ENCODE results near the gene GRIK4. TPM values are rescaled to one million over a fixed set of nuclear protein-coding genes. Genes with fewer than 3 reads are reported as not detected.

Gene GRIK4
- total and polyA plus RNA-seq, 2 experiments from 2014 or later, result not detected

- in situ Hi-C loops (cut with MboI), result no loop called here
- no peak overlapping the region for H2AFZ ChIP-seq
- H3K27ac ChIP-seq, result no peak overlapping the region
- no peak overlapping the region for H3K4me3 ChIP-seq
- H3K9me3 ChIP-seq (ENCODE audit: low read depth), result no peaks in the 10 kb centered on the region
- H3K79me2 ChIP-seq (ENCODE audit: insufficient read depth), result no peaks in the 10 kb centered on the region
- H3K4me1 ChIP-seq (ENCODE audit: insufficient read depth), result peaks cover 4% of the 10 kb centered on the region; the same call in 1 of the 2 replicates
- no peak overlapping the region for H3K9ac ChIP-seq
- peaks cover 7% of the 10 kb centered on the region; the same call in 1 of the 2 replicates for H3K27me3 ChIP-seq (replicated peaks; ENCODE audit: insufficient read depth)
- 52% methylated on average over 9 of the region's 9 CpGs for WGBS, 2 experiments (ENCODE audit: low coverage in 1 of 2, low lambda C conversion rate in 2 of 2, missing lambda C conversion rate in 2 of 2)
- no peak for DNase-seq
- no peaks in the 10 kb centered on the region for H3K9me2 ChIP-seq (ENCODE audit: insufficient read depth)
- no peaks in the 10 kb centered on the region; the same call in 1 of the 2 replicates for H3F3A ChIP-seq (ENCODE audit: insufficient read depth)
- TF ChIP-seq EZH2 (IDR thresholded peaks at IDR 0.05; ENCODE audit: insufficient read depth, poor library complexity, severe bottlenecking) (no peak), EZH2phosphoT487 (IDR thresholded peaks at IDR 0.05; ENCODE audit: insufficient read depth, low read depth) (no peak)
- no peak overlapping the region for H3K4me2 ChIP-seq (ENCODE audit: unreplicated experiment)
- no peaks in the 10 kb centered on the region for H3K36me3 ChIP-seq (ENCODE audit: low read depth)
- H4K20me1 ChIP-seq (ENCODE audit: insufficient read depth), result no peaks in the 10 kb centered on the region
Measured at GRCh38 chr11:120805960-120806555, 294.5 kb downstream of the GRIK4 start.

GRCh38 chr11:120807414-120808150, 296.0 kb downstream of the GRIK4 start:
- H3K4me3 ChIP-seq, result no peak overlapping the region
- no peak overlapping the region for H3K27ac ChIP-seq
- no peaks in the 10 kb centered on the region; the same call in 1 of the 2 replicates for H3F3A ChIP-seq (ENCODE audit: insufficient read depth)
- no peak overlapping the region for H3K9ac ChIP-seq
- 59 to 62% methylated on average over 13 of the region's 13 CpGs for WGBS, 2 experiments (ENCODE audit: low coverage in 1 of 2, low lambda C conversion rate in 2 of 2, missing lambda C conversion rate in 2 of 2)
- no peaks in the 10 kb centered on the region for H4K20me1 ChIP-seq (ENCODE audit: insufficient read depth)
- H3K9me2 ChIP-seq (ENCODE audit: insufficient read depth), result no peaks in the 10 kb centered on the region
- H2AFZ ChIP-seq, result no peak overlapping the region
- H3K27me3 ChIP-seq (replicated peaks; ENCODE audit: insufficient read depth), result peaks cover 7% of the 10 kb centered on the region; the same call in 1 of the 2 replicates
- no peak overlapping the region for H3K4me2 ChIP-seq (ENCODE audit: unreplicated experiment)
- H3K9me3 ChIP-seq (ENCODE audit: low read depth), result no peaks in the 10 kb centered on the region
- in situ Hi-C loops (cut with MboI), result no loop called here
- DNase-seq, result peak; percentile 88
- no peaks in the 10 kb centered on the region for H3K36me3 ChIP-seq (ENCODE audit: low read depth)
- no peaks in the 10 kb centered on the region for H3K79me2 ChIP-seq (ENCODE audit: insufficient read depth)
- TF ChIP-seq EZH2phosphoT487 (IDR thresholded peaks at IDR 0.05; ENCODE audit: insufficient read depth, low read depth) (no peak), EZH2 (IDR thresholded peaks at IDR 0.05; ENCODE audit: insufficient read depth, poor library complexity, severe bottlenecking) (no peak)
- peaks cover 4% of the 10 kb centered on the region; the same call in 1 of the 2 replicates for H3K4me1 ChIP-seq (ENCODE audit: insufficient read depth)

GRCh38 chr11:120808616-120809050, 297.1 kb downstream of the GRIK4 start:
- H4K20me1 ChIP-seq (ENCODE audit: insufficient read depth), result no peaks in the 10 kb centered on the region
- DNase-seq, result no peak
- TF ChIP-seq EZH2phosphoT487 (IDR thresholded peaks at IDR 0.05; ENCODE audit: insufficient read depth, low read depth) (no peak), EZH2 (IDR thresholded peaks at IDR 0.05; ENCODE audit: insufficient read depth, poor library complexity, severe bottlenecking) (no peak)
- no peaks in the 10 kb centered on the region for H3K79me2 ChIP-seq (ENCODE audit: insufficient read depth)
- no peaks in the 10 kb centered on the region for H3K9me3 ChIP-seq (ENCODE audit: low read depth)
- no peak overlapping the region for H3K27ac ChIP-seq
- H3K36me3 ChIP-seq (ENCODE audit: low read depth), result no peaks in the 10 kb centered on the region
- peaks cover 4% of the 10 kb centered on the region; the same call in 1 of the 2 replicates for H3K4me1 ChIP-seq (ENCODE audit: insufficient read depth)
- H2AFZ ChIP-seq, result no peak overlapping the region
- H3K4me2 ChIP-seq (ENCODE audit: unreplicated experiment), result no peak overlapping the region
- H3F3A ChIP-seq (ENCODE audit: insufficient read depth), result no peaks in the 10 kb centered on the region; the same call in 1 of the 2 replicates
- H3K4me3 ChIP-seq, result no peak overlapping the region
- H3K9ac ChIP-seq, result no peak overlapping the region
- no peaks in the 10 kb centered on the region for H3K9me2 ChIP-seq (ENCODE audit: insufficient read depth)
- in situ Hi-C loops (cut with MboI), result no loop called here
- H3K27me3 ChIP-seq (replicated peaks; ENCODE audit: insufficient read depth), result peaks cover 3% of the 10 kb centered on the region
- WGBS, 2 experiments (ENCODE audit: low coverage in 1 of 2, low lambda C conversion rate in 2 of 2, missing lambda C conversion rate in 2 of 2), result 47 to 50% methylated on average over 5 of the region's 5 CpGs

- no peak overlapping the region for H3K27ac ChIP-seq
- no peaks in the 10 kb centered on the region; the same call in 1 of the 2 replicates for H3F3A ChIP-seq (ENCODE audit: insufficient read depth)
- no peak overlapping the region for H3K9ac ChIP-seq
- H3K9me3 ChIP-seq (ENCODE audit: low read depth), result no peaks in the 10 kb centered on the region
- no peaks in the 10 kb centered on the region for H3K9me2 ChIP-seq (ENCODE audit: insufficient read depth)
- H3K36me3 ChIP-seq (ENCODE audit: low read depth), result no peaks in the 10 kb centered on the region
- no peak overlapping the region for H3K4me3 ChIP-seq
- no peak for DNase-seq
- WGBS, 2 experiments (ENCODE audit: low coverage in 1 of 2, low lambda C conversion rate in 2 of 2, missing lambda C conversion rate in 2 of 2), result 82 to 86% methylated on average over 2 of the region's 2 CpGs
- no peak for TF ChIP-seq EZH2phosphoT487 (IDR thresholded peaks at IDR 0.05; ENCODE audit: insufficient read depth, low read depth)
- no peak for TF ChIP-seq EZH2 (IDR thresholded peaks at IDR 0.05; ENCODE audit: insufficient read depth, poor library complexity, severe bottlenecking)
- H3K79me2 ChIP-seq (ENCODE audit: insufficient read depth), result no peaks in the 10 kb centered on the region
- H3K27me3 ChIP-seq (replicated peaks; ENCODE audit: insufficient read depth), result peaks cover 8% of the 10 kb centered on the region; the same call in 1 of the 2 replicates
- H3K4me1 ChIP-seq (ENCODE audit: insufficient read depth), result peaks cover 4% of the 10 kb centered on the region; the same call in 1 of the 2 replicates
- in situ Hi-C loops (cut with MboI), result no loop called here
- no peaks in the 10 kb centered on the region for H4K20me1 ChIP-seq (ENCODE audit: insufficient read depth)
- H2AFZ ChIP-seq, result no peak overlapping the region
- H3K4me2 ChIP-seq (ENCODE audit: unreplicated experiment), result no peak overlapping the region
Measured at GRCh38 chr11:120810251-120810650, 298.7 kb downstream of the GRIK4 start.
